WTC11 (cell line): ENCODE results near the gene CPB2. TPM values are rescaled to one million over a fixed set of nuclear protein-coding genes. Genes with fewer than 3 reads are reported as not detected.

ENCODE experiments used
- ATAC-seq: fragments of 200-7000 bp; cut with Tn5 transposase; 2 replicates; pipeline ENCODE4 v1.10.0; 2021; ENCODE audit warnings: mild to moderate bottlenecking, moderate library complexity
- CTCF ChIA-PET: fragments of 300-600 bp; sonication (Branson Sonifier 250); formaldehyde crosslinking; loops from one replicate; lab custom pipeline; 2021; ENCODE audit warnings: antibody characterized with exemption; lab: Charles Lee
- POLR2A ChIA-PET: fragments of 350-600 bp; sonication (Branson Sonifier 250); formaldehyde crosslinking; loops from one replicate; lab custom pipeline; 2021; ENCODE audit warnings: antibody characterized with exemption; lab: Charles Lee
- DNase-seq: peaks from one replicate; pipeline ENCODE4 v3.0.0; 2021; ENCODE audit warnings: low spot score
- H3K27ac Mint-ChIP-seq: 2 replicates; pipeline ENCODE4 v1.8.0; 2021; ENCODE audit warnings: mixed read lengths
- H3K27me3 Mint-ChIP-seq: 2 replicates; pipeline ENCODE4 v1.8.0; 2021; ENCODE audit warnings: low read depth, mild to moderate bottlenecking, moderate library complexity, mixed read lengths
- H3K36me3 Mint-ChIP-seq: 2 replicates; pipeline ENCODE4 v1.8.0; 2021; ENCODE audit warnings: mixed read lengths
- H3K4me1 Mint-ChIP-seq: 2 replicates; pipeline ENCODE4 v1.8.0; 2022; ENCODE audit warnings: mixed read lengths
- H3K4me3 Mint-ChIP-seq: 2 replicates; pipeline ENCODE4 v1.8.0; 2021; ENCODE audit warnings: mild to moderate bottlenecking, moderate library complexity, mixed read lengths
- H3K9me3 Mint-ChIP-seq: 2 replicates; pipeline ENCODE4 v1.8.0; 2021; ENCODE audit warnings: mixed read lengths
- GTF2I ChIP-seq: fragments of 250-450 bp; sonication (Bioruptor Pico); conservative IDR thresholded peaks from 2 replicates; pipeline ENCODE4 v1.4.0; 2021; ENCODE audit warnings: mild to moderate bottlenecking
- HMGA2 ChIP-seq: fragments of 250-450 bp; sonication (Bioruptor Pico); IDR thresholded peaks from 2 replicates; pipeline ENCODE4 v1.4.0; 2021; ENCODE audit warnings: mild to moderate bottlenecking, moderate library complexity
- MYBL2 ChIP-seq: sonication (generic); formaldehyde crosslinking; IDR thresholded peaks from 2 replicates; pipeline ENCODE4 v1.8.1; 2023; ENCODE audit warnings: mild to moderate bottlenecking, moderate library complexity, missing genetic modification reagents
- NFE2L1 ChIP-seq: sonication (generic); formaldehyde crosslinking; IDR thresholded peaks from 2 replicates; pipeline ENCODE4 v1.8.1; 2023; ENCODE audit warnings: missing genetic modification reagents
- SOX15 ChIP-seq: fragments of 250-450 bp; sonication (Bioruptor Pico); IDR thresholded peaks from 2 replicates; pipeline ENCODE4 v1.9.0; 2021; ENCODE audit warnings: mild to moderate bottlenecking
- TCF7 ChIP-seq: sonication (generic); formaldehyde crosslinking; IDR thresholded peaks from 2 replicates; pipeline ENCODE4 v1.8.0; 2022; ENCODE audit warnings: mild to moderate bottlenecking, low read depth, missing genetic modification reagents, moderate library complexity
- TP53 ChIP-seq: sonication (generic); formaldehyde crosslinking; IDR thresholded peaks from 2 replicates; pipeline ENCODE4 v1.8.1; 2023; ENCODE audit warnings: mild to moderate bottlenecking, missing genetic modification reagents
- ZNF121 ChIP-seq: sonication (generic); formaldehyde crosslinking; IDR thresholded peaks from 2 replicates; pipeline ENCODE4 v1.8.0; 2023; ENCODE audit warnings: missing genetic modification reagents
- ZNF219 ChIP-seq: sonication (generic); formaldehyde crosslinking; IDR thresholded peaks from 2 replicates; pipeline ENCODE4 v1.8.0; 2023; ENCODE audit warnings: missing genetic modification reagents, mild to moderate bottlenecking, borderline replicate concordance
- ZNF263 ChIP-seq: sonication (generic); formaldehyde crosslinking; IDR thresholded peaks from 2 replicates; pipeline ENCODE4 v1.8.1; 2022; ENCODE audit warnings: low read depth, mild to moderate bottlenecking, moderate library complexity, missing genetic modification reagents
- total RNA-seq: library from RNA; stranded (reverse); gene quantifications from 3 replicates; pipeline ENCODE4 v1.2.3, GENCODE V29; 2021
- TF ChIP-seq, protein P1 (sequence below): fragments of 250-450 bp; sonication (Bioruptor Pico); IDR thresholded peaks from 2 replicates; pipeline ENCODE4 v1.9.0; 2021; ENCODE audit warnings: moderate library complexity, mild to moderate bottlenecking, inconsistent platforms, borderline replicate concordance
- TF ChIP-seq, protein P2 (sequence below): sonication (generic); formaldehyde crosslinking; IDR thresholded peaks from 2 replicates; pipeline ENCODE4 v1.8.1; 2023; ENCODE audit warnings: mild to moderate bottlenecking, missing genetic modification reagents
- TF ChIP-seq, protein P3 (sequence below): sonication (generic); formaldehyde crosslinking; IDR thresholded peaks from 2 replicates; pipeline ENCODE4 v1.8.0; 2022; ENCODE audit warnings: missing genetic modification reagents
- TF ChIP-seq, protein P4 (sequence below): sonication (generic); formaldehyde crosslinking; IDR thresholded peaks from 2 replicates; pipeline ENCODE4 v1.8.1; 2023; ENCODE audit warnings: mild to moderate bottlenecking, missing genetic modification reagents, moderate library complexity
- TF ChIP-seq, protein P5 (sequence below): sonication (generic); formaldehyde crosslinking; IDR thresholded peaks from 2 replicates; pipeline ENCODE4 v1.8.1; 2023; ENCODE audit warnings: mild to moderate bottlenecking, moderate library complexity, missing genetic modification reagents
- TF ChIP-seq, protein P6 (sequence below): sonication (generic); formaldehyde crosslinking; conservative IDR thresholded peaks from 2 replicates; pipeline ENCODE4 v1.8.1; 2022; ENCODE audit warnings: mild to moderate bottlenecking, missing genetic modification reagents

The CPB2 gene
- total RNA-seq, 1 experiment from 2014 or later: 0.33 TPM

DNA sequence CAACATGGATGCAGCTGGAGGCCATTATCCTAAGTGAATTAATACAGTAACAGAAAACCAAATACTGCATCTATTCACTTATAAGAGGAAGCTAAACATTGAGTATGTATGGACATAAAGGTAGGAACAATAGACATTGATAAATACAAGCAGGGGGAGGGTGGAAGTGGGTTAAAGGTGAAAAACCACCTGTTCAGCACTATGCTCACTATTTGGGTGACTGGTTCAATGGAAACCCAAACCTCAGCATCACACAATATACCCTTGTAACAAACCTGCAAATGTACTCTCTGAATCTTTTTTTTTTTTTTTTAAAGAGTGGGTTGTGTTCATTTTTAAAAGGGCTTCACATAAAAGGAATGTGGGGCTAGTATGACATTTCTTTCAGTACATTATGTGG lies 26.9 kb upstream of the CPB2 start:
- CTCF ChIA-PET: interaction anchor here (1.3 to 1.7 kb wide), 2 partner anchors 189 to 403 kb away, joined by 3 to 4 read pairs; no protein-coding TSS in a partner anchor
- H3K27ac Mint-ChIP-seq: no peak overlapping the region
- H3K9me3 Mint-ChIP-seq: no peaks in the 10 kb centered on the region
- H3K27me3 Mint-ChIP-seq: no peaks in the 10 kb centered on the region
- H3K36me3 Mint-ChIP-seq: no peaks in the 10 kb centered on the region
- no peak for ATAC-seq
- TF ChIP-seq, protein P1, sequence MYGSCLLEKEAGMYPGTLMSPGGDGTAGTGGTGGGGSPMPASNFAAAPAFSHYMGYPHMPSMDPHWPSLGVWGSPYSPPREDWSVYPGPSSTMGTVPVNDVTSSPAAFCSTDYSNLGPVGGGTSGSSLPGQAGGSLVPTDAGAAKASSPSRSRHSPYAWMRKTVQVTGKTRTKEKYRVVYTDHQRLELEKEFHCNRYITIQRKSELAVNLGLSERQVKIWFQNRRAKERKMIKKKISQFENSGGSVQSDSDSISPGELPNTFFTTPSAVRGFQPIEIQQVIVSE (CRISPR knock-in tag): no peak
- TF ChIP-seq TP53 (CRISPR knock-in tag) (no peak), MYBL2 (CRISPR knock-in tag) (no peak), TCF7 (CRISPR knock-in tag) (no peak), ZNF263 (CRISPR knock-in tag) (no peak), ZNF121 (CRISPR knock-in tag) (no peak), GTF2I (CRISPR knock-in tag) (no peak), NFE2L1 (CRISPR knock-in tag) (no peak), SOX15 (no peak)
- TF ChIP-seq, protein P2, sequence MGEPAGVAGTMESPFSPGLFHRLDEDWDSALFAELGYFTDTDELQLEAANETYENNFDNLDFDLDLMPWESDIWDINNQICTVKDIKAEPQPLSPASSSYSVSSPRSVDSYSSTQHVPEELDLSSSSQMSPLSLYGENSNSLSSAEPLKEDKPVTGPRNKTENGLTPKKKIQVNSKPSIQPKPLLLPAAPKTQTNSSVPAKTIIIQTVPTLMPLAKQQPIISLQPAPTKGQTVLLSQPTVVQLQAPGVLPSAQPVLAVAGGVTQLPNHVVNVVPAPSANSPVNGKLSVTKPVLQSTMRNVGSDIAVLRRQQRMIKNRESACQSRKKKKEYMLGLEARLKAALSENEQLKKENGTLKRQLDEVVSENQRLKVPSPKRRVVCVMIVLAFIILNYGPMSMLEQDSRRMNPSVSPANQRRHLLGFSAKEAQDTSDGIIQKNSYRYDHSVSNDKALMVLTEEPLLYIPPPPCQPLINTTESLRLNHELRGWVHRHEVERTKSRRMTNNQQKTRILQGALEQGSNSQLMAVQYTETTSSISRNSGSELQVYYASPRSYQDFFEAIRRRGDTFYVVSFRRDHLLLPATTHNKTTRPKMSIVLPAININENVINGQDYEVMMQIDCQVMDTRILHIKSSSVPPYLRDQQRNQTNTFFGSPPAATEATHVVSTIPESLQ (CRISPR knock-in tag): no peak
- TF ChIP-seq, protein P3, sequence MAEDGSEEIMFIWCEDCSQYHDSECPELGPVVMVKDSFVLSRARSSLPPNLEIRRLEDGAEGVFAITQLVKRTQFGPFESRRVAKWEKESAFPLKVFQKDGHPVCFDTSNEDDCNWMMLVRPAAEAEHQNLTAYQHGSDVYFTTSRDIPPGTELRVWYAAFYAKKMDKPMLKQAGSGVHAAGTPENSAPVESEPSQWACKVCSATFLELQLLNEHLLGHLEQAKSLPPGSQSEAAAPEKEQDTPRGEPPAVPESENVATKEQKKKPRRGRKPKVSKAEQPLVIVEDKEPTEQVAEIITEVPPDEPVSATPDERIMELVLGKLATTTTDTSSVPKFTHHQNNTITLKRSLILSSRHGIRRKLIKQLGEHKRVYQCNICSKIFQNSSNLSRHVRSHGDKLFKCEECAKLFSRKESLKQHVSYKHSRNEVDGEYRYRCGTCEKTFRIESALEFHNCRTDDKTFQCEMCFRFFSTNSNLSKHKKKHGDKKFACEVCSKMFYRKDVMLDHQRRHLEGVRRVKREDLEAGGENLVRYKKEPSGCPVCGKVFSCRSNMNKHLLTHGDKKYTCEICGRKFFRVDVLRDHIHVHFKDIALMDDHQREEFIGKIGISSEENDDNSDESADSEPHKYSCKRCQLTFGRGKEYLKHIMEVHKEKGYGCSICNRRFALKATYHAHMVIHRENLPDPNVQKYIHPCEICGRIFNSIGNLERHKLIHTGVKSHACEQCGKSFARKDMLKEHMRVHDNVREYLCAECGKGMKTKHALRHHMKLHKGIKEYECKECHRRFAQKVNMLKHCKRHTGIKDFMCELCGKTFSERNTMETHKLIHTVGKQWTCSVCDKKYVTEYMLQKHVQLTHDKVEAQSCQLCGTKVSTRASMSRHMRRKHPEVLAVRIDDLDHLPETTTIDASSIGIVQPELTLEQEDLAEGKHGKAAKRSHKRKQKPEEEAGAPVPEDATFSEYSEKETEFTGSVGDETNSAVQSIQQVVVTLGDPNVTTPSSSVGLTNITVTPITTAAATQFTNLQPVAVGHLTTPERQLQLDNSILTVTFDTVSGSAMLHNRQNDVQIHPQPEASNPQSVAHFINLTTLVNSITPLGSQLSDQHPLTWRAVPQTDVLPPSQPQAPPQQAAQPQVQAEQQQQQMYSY: no peak
- TF ChIP-seq, protein P4, sequence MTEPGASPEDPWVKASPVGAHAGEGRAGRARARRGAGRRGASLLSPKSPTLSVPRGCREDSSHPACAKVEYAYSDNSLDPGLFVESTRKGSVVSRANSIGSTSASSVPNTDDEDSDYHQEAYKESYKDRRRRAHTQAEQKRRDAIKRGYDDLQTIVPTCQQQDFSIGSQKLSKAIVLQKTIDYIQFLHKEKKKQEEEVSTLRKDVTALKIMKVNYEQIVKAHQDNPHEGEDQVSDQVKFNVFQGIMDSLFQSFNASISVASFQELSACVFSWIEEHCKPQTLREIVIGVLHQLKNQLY: no peak
- TF ChIP-seq, all 79 proteins: peak for 0
- H3K4me1 Mint-ChIP-seq: peaks cover 26% of the 10 kb centered on the region
- H3K4me3 Mint-ChIP-seq: no peak overlapping the region
- DNase-seq: no peak
- POLR2A ChIA-PET: no interaction called here

DNA sequence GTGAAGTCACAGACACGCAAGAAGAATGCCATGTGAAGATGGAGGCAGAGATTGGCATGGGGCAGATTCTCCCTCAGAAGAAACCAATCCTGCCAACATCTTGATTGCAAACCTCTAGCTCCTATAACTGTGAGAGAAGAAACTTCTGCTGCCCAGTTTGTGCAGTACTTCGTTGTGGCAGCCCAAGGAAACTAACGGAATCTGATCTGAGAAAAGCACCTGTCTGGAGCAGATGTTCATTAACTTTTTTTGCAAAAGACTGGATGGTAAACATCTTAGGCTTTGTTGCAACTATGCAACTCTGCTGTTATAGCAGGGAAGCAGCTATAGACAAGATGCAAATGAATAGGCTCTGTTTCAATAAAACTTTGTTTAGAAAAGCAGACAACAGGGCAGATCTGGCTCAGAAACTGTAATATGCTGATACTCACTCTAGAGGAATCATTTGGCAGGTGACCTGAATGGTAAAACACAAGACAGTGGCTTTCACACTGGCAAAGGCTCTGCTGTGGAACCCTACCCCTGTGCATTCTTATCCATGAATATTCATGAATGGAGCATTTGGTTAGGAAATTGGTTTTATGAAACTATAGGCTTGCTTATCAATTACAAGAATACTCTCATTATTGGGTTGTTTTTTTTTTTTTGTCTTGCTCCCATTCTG lies 25.3 kb upstream of the CPB2 start:
- H3K9me3 Mint-ChIP-seq: no peaks in the 10 kb centered on the region
- H3K4me3 Mint-ChIP-seq: no peak overlapping the region
- peaks cover 11% of the 10 kb centered on the region for H3K4me1 Mint-ChIP-seq
- ChIA-PET POLR2A (no interaction called here), CTCF (interaction anchor here (1.1 kb wide), 1 partner anchor 15 kb away, joined by 6 read pairs; no protein-coding TSS in a partner anchor)
- DNase-seq: no peak
- no peaks in the 10 kb centered on the region for H3K36me3 Mint-ChIP-seq
- H3K27me3 Mint-ChIP-seq: no peaks in the 10 kb centered on the region
- no peak overlapping the region for H3K27ac Mint-ChIP-seq
- no peak for TF ChIP-seq NFE2L1 (CRISPR knock-in tag)
- TF ChIP-seq, protein P5, sequence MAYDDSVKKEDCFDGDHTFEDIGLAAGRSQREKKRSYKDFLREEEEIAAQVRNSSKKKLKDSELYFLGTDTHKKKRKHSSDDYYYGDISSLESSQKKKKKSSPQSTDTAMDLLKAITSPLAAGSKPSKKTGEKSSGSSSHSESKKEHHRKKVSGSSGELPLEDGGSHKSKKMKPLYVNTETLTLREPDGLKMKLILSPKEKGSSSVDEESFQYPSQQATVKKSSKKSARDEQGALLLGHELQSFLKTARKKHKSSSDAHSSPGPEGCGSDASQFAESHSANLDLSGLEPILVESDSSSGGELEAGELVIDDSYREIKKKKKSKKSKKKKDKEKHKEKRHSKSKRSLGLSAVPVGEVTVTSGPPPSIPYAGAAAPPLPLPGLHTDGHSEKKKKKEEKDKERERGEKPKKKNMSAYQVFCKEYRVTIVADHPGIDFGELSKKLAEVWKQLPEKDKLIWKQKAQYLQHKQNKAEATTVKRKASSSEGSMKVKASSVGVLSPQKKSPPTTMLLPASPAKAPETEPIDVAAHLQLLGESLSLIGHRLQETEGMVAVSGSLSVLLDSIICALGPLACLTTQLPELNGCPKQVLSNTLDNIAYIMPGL (CRISPR knock-in tag): no peak
- TF ChIP-seq HMGA2 (CRISPR knock-in tag): no peak
- TF ChIP-seq ZNF219 (CRISPR knock-in tag): no peak
- TF ChIP-seq, protein P4: no peak
- TF ChIP-seq, protein P1 (CRISPR knock-in tag): no peak
- TF ChIP-seq ZNF121 (CRISPR knock-in tag): no peak
- TF ChIP-seq, protein P6, sequence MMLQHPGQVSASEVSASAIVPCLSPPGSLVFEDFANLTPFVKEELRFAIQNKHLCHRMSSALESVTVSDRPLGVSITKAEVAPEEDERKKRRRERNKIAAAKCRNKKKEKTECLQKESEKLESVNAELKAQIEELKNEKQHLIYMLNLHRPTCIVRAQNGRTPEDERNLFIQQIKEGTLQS (CRISPR knock-in tag): no peak
- no peak for ATAC-seq
